DMS114 treated with DMSO at 0.1 percent for 48 hours (cell line): ENCODE data around the gene TIRAP.

Experiments
- DNase-seq: peaks from one replicate; lab custom pipeline; 2025; ENCODE audit not compliant: unreplicated experiment; lab: John Stamatoyannopoulos, UW

TIRAP gene

DNA sequence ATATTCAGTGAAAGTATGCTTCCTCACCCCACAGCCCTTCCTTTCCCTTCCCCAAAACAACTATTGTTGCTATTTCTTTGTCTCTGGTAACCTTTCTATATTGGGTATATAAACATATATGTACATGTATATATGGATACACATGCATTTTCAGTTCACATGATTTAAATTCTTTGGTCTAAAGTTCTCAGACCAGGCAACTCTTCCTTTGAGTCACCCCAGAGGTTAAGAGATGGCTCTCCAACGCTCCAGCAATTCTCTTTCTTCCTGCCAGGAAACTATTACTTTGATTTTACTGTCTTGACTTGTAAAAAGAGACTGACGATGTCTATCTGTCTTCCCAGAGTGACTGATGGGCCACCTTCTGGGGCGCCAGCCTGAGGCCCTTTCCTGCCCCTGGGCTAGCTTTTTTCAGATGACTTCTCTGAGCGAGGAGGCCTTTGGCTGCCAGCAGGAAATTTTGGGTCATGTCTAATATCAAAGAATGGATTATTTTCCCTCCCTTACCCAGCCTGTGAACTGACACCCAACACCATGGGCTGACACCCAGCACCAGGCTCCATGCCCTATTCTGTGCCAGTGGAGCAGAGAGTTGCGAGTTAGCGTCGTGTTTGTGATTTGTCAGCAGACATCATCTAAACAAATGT lies 58.2 kb downstream of the TIRAP start:
- DNase-seq, result no peak

DNA sequence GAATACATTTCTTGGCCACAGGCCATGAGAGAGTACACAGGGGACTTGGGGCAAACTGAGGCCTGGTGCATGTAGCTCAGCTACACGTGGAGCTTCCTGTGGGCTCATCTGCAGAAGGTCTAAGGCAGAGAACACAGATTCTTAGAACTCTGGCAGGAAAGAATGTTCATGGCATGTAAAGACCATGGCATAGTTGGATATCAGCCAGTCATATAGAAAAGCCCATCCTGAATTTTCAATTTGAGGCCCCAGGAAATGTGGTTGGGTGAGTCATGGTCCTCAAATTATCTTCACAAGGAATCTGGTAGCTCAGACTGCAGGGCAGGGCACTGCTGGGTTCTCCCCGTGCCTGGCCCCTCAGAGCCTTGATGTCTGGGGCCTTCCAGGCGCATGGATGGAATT lies 58.9 kb downstream of the TIRAP start:
- DNase-seq, result no peak

DNA sequence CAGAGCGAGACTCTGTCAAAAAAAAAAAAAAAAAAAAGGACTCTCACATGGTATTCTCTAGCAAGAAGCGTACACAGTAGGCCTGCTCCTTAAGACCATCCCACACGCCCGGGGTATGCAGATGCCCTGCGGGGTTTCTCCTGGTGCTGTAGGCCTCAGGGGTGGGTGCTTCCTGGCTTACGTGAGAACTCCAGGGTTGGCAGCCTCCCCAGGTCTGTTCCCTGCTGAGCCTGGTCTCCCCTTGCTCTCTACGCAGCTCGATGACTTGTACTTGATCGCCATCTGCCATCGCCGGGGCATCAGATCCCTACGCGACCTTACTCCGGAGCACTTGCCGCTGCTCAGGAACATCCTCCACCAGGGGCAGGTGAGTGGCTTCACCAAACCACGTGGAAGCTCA lies 60.2 kb downstream of the TIRAP start:
- no peak for DNase-seq
